ENCODE measurements around the gene SMIM20.

DNA sequence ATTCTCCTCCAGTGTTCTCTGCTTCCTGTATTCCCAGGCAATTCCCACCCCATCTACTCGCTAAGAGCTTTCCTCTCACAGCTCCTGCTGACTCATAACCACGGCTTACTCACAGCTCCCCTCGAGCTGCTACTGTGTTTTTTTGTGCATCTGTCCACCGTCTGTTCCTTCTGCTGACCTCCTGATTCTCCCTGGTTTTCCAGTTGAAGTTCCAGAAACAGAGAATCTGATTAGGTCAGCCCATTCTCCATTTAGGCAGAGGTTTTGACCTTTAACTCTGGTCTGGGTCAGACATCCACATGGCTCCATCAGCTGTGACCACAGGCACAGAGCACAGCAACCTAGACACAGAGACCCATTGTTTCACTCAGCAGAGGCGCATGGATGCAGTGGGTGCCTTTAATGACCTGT lies 5.5 kb upstream of the SMIM20 start:
- no peak for TF ChIP-seq CTCF (conservative IDR thresholded peaks at IDR 0.05 in 1 of 2, IDR thresholded peaks at IDR 0.05 in 1 of 2; ENCODE audit: extremely low read depth in 1 of 2, insufficient read depth in 1 of 2, low read depth in 1 of 2, low read length in 2 of 2)
- TF ChIP-seq EZH2 (IDR thresholded peaks at IDR 0.05; ENCODE audit: borderline replicate concordance, low read length) = no peak
